Measurements from ENCODE around the gene ZNF329. TPM values are rescaled to one million over a fixed set of nuclear protein-coding genes. Genes with fewer than 3 reads are reported as not detected.

The ZNF329 gene
- total and polyA plus RNA-seq, 9 of the 15 experiments (the other 6 are each of a cell fraction or from before 2014, with no cell fraction given), result 0.21 to 3.6 (median 2.2) TPM

DNA sequence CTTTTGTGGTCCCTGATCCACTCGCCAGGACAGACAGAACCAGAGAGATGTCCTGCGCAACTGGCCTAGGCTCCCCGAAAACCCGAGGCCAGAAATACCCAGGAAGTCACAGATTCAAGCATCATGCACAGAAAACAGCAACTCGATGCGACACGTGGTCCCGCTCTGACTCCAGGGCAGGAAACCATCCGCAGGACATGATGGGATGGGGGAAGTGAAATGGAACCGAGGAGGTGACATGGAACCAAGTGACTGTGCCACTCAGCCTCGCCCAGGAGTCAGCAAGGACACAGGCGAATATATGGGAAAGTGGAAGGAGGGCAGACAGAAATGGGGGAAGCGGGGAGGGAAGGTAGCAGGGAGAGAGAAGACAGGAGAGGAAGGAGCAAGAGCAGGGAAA lies 53.7 kb downstream of the ZNF329 start:
- no peaks in the 10 kb centered on the region for H3K79me2 ChIP-seq (ENCODE audit: control insufficient read depth, insufficient read depth, low read length)
- WGBS (ENCODE audit: insufficient coverage, low coverage, missing lambda C conversion rate), result 2% methylated on average over 13 of the region's 13 CpGs
- H3K9me3 ChIP-seq (replicated peaks; ENCODE audit: control insufficient read depth, insufficient read depth, low read depth, low read length), result no peaks in the 10 kb centered on the region
- intact Hi-C loops (cut with micrococcal nuclease) (no loop called here), in situ Hi-C loops (cut with MboI) (no loop called here)
- no peak for ATAC-seq
- no peaks in the 10 kb centered on the region for H3K27me3 ChIP-seq (ENCODE audit: control insufficient read depth in 2 of 2, insufficient read depth in 2 of 2, low read length in 2 of 2)
- no peak for FAIRE-seq
- H3K27ac ChIP-seq (ENCODE audit: extremely low read depth, low read depth, low read length), result no peak overlapping the region
- no peaks in the 10 kb centered on the region for H3K9me1 ChIP-seq (ENCODE audit: control insufficient read depth, insufficient read depth, low read length)
- H3K36me3 ChIP-seq (ENCODE audit: control insufficient read depth, insufficient read depth, low read length), result no peaks in the 10 kb centered on the region
- DNase-seq (ENCODE audit: extremely low read depth in 1 of 4, low spot score in 3 of 4), result no peak
- BruUV-seq (replicated peaks), result no TSS peak
- H2AFZ ChIP-seq (ENCODE audit: low read depth, low read length), result no peak overlapping the region
- POLR2A ChIA-PET, result no interaction called here
- TF ChIP-seq NRF1 (conservative IDR thresholded peaks at IDR 0.05 in 1 of 2, IDR thresholded peaks at IDR 0.05 in 1 of 2) (no peak), NCOR1 (IDR thresholded peaks at IDR 0.05) (no peak), ZFX (CRISPR knock-in tag; IDR thresholded peaks at IDR 0.05) (no peak), DDX20 (tag; IDR thresholded peaks at IDR 0.05; ENCODE audit: low read depth) (no peak), KAT8 (IDR thresholded peaks at IDR 0.05; ENCODE audit: low read depth) (no peak), MCM7 (IDR thresholded peaks at IDR 0.05) (no peak), KDM5B (IDR thresholded peaks at IDR 0.05; ENCODE audit: insufficient replicate concordance, low read depth, low read length) (no peak), RFX5 (IDR thresholded peaks at IDR 0.05; ENCODE audit: low read depth, low read length) (no peak), ZNF785 (CRISPR knock-in tag; IDR thresholded peaks at IDR 0.05) (no peak), NCOA1 (IDR thresholded peaks at IDR 0.05; ENCODE audit: low read depth) (no peak), KDM1A (IDR thresholded peaks at IDR 0.05) (no peak), HDAC6 (IDR thresholded peaks at IDR 0.05; ENCODE audit: low read depth, low read length) (no peak)
- TF ChIP-seq, protein P1, sequence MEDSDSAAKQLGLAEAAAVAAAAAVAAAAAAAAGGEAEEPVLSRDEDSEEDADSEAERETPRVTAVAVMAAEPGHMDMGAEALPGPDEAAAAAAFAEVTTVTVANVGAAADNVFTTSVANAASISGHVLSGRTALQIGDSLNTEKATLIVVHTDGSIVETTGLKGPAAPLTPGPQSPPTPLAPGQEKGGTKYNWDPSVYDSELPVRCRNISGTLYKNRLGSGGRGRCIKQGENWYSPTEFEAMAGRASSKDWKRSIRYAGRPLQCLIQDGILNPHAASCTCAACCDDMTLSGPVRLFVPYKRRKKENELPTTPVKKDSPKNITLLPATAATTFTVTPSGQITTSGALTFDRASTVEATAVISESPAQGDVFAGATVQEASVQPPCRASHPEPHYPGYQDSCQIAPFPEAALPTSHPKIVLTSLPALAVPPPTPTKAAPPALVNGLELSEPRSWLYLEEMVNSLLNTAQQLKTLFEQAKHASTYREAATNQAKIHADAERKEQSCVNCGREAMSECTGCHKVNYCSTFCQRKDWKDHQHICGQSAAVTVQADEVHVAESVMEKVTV (CRISPR knock-in tag; IDR thresholded peaks at IDR 0.05), result no peak
- TF ChIP-seq, protein P2, sequence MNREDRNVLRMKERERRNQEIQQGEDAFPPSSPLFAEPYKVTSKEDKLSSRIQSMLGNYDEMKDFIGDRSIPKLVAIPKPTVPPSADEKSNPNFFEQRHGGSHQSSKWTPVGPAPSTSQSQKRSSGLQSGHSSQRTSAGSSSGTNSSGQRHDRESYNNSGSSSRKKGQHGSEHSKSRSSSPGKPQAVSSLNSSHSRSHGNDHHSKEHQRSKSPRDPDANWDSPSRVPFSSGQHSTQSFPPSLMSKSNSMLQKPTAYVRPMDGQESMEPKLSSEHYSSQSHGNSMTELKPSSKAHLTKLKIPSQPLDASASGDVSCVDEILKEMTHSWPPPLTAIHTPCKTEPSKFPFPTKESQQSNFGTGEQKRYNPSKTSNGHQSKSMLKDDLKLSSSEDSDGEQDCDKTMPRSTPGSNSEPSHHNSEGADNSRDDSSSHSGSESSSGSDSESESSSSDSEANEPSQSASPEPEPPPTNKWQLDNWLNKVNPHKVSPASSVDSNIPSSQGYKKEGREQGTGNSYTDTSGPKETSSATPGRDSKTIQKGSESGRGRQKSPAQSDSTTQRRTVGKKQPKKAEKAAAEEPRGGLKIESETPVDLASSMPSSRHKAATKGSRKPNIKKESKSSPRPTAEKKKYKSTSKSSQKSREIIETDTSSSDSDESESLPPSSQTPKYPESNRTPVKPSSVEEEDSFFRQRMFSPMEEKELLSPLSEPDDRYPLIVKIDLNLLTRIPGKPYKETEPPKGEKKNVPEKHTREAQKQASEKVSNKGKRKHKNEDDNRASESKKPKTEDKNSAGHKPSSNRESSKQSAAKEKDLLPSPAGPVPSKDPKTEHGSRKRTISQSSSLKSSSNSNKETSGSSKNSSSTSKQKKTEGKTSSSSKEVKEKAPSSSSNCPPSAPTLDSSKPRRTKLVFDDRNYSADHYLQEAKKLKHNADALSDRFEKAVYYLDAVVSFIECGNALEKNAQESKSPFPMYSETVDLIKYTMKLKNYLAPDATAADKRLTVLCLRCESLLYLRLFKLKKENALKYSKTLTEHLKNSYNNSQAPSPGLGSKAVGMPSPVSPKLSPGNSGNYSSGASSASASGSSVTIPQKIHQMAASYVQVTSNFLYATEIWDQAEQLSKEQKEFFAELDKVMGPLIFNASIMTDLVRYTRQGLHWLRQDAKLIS (CRISPR knock-in tag; IDR thresholded peaks at IDR 0.05), result no peak
- TF ChIP-seq, protein P3, sequence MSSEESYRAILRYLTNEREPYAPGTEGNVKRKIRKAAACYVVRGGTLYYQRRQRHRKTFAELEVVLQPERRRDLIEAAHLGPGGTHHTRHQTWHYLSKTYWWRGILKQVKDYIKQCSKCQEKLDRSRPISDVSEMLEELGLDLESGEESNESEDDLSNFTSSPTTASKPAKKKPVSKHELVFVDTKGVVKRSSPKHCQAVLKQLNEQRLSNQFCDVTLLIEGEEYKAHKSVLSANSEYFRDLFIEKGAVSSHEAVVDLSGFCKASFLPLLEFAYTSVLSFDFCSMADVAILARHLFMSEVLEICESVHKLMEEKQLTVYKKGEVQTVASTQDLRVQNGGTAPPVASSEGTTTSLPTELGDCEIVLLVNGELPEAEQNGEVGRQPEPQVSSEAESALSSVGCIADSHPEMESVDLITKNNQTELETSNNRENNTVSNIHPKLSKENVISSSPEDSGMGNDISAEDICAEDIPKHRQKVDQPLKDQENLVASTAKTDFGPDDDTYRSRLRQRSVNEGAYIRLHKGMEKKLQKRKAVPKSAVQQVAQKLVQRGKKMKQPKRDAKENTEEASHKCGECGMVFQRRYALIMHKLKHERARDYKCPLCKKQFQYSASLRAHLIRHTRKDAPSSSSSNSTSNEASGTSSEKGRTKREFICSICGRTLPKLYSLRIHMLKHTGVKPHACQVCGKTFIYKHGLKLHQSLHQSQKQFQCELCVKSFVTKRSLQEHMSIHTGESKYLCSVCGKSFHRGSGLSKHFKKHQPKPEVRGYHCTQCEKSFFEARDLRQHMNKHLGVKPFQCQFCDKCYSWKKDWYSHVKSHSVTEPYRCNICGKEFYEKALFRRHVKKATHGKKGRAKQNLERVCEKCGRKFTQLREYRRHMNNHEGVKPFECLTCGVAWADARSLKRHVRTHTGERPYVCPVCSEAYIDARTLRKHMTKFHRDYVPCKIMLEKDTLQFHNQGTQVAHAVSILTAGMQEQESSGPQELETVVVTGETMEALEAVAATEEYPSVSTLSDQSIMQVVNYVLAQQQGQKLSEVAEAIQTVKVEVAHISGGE (CRISPR knock-in tag; IDR thresholded peaks at IDR 0.05), result no peak
- CTCF ChIA-PET (ENCODE audit: low intra/inter-chr PET ratio), result no interaction called here
- H3K9ac ChIP-seq (ENCODE audit: insufficient read depth in 1 of 2, low read depth in 2 of 2, low read length in 2 of 2), result no peak overlapping the region
- H3K4me2 ChIP-seq (ENCODE audit: insufficient read depth, low read length), result no peak overlapping the region
- no peaks in the 10 kb centered on the region for H4K20me1 ChIP-seq (replicated peaks; ENCODE audit: control insufficient read depth, insufficient read depth, low read length)
- H3K4me1 ChIP-seq (replicated peaks in 1 of 2; ENCODE audit: control insufficient read depth in 2 of 2, insufficient read depth in 2 of 2, low read length in 2 of 2), result peaks cover 0 to 6% of the 10 kb centered on the region in 2 experiments; a peak in 1 of 5 replicates
- no peak overlapping the region for H3K4me3 ChIP-seq

Measured in K562 (cell line).